M059J (cell line): Measurements from ENCODE around the gene MED15. TPM values are rescaled to one million over a fixed set of nuclear protein-coding genes. Genes with fewer than 3 reads are reported as not detected.
"Not testable (repeated sequence)": the region's sequence is repeated elsewhere in the genome, so short reads cannot be mapped to it uniquely, and the experiment has no call there.

Experiments
- DNase-seq: peaks from one replicate; pipeline ENCODE4 v3.0.0-alpha.2; 2012; ENCODE audit warnings: low read depth
- total RNA-seq: library from RNA; depleted of rRNA; stranded (reverse); fragments of >200 nt; shearing (Covaris generic); gene quantifications from 2 replicates; pipeline ENCODE4 v1.2.3, GENCODE V29; 2014

The MED15 gene
- total RNA-seq, 1 experiment from 2014 or later, result 27.9 TPM

GRCh38 chr22:20483143-20483506 is 24.3 kb upstream of the MED15 start:
- not testable (repeated sequence) for DNase-seq

- DNase-seq, result no peak
Measured at GRCh38 chr22:20483771-20484170, 23.6 kb upstream of the MED15 start.

- no peak for DNase-seq
Measured at GRCh38 chr22:20484948-20485683, 22.3 kb upstream of the MED15 start.

GRCh38 chr22:20486229-20486628 is 21.2 kb upstream of the MED15 start:
- DNase-seq, result no peak

- DNase-seq, result no peak
Measured at GRCh38 chr22:20487715-20488114, 19.7 kb upstream of the MED15 start.

- no peak for DNase-seq
Measured at GRCh38 chr22:20488946-20489345, 18.5 kb upstream of the MED15 start.

GRCh38 chr22:20490183-20490940 is 17.0 kb upstream of the MED15 start:
- DNase-seq, result no peak

GRCh38 chr22:20490941-20491307 is 16.5 kb upstream of the MED15 start:
- DNase-seq, result no peak

- DNase-seq, result no peak
Measured at GRCh38 chr22:20491346-20491745, 16.1 kb upstream of the MED15 start.

- DNase-seq, result peak; percentile 37
Measured at GRCh38 chr22:20494978-20495860, 12.2 kb upstream of the MED15 start, which contains the start of gene KLHL22. Gene KLHL22, minus strand, starts transcription at chr22:20495795. Its CDS starts 6,584 bp downstream, at chr22:20489211.

GRCh38 chr22:20495861-20496681 is 11.3 kb upstream of the MED15 start:
- peak; percentile 82 for DNase-seq

DNA sequence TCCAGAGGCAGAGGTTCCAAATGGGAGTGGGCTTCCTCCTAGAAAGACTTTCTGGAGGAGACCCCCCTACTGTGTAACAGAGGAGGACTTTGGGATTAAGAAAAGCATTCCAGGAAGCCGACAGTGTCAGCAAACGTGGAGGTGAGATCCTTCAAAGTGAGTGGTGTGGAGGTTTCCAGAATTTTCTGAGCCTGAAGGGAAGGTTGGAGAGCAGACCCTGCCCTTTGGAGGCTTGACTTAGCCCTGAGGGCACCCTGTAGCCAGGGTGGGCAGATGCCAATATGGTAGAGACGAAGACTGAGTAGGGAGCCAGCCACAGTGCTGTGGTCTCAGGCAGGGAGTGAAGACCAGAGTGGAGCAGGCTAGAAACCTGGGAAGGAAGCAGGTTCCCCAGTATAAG is 10.0 kb upstream of the MED15 start:
- no peak for DNase-seq

GRCh38 chr22:20498913-20499312 is 8.5 kb upstream of the MED15 start:
- DNase-seq, result no peak

DNA sequence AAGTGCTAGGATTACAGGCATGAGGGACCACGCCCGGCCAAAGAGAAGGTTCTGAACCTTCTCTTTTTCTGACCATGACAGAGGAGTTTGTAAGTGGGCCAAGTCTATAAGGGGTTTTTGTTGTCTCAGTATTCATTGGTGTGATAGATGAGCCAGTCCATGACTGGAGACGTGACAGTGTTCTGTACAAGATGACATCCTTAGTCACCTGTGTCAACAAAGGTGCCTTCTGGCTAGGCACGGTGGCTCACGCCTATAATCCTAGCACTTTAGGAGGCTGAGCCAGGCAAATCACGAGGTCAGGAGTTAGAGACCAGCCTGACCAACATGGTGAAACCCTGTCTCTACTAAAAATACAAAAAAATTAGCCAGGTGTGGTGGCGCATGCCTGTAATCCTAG is 7.6 kb upstream of the MED15 start:
- no peak for DNase-seq

GRCh38 chr22:20503816-20504215 is 3.6 kb upstream of the MED15 start:
- peak; percentile 81 for DNase-seq

GRCh38 chr22:20504293-20504922 is 3.0 kb upstream of the MED15 start:
- DNase-seq, result peak; percentile 91

- no peak for DNase-seq
Measured at GRCh38 chr22:20506543-20507252, 712 bp upstream of the MED15 start.

GRCh38 chr22:20508067-20508755 is 801 bp downstream of the MED15 start:
- not testable (repeated sequence) for DNase-seq

- DNase-seq, result no peak
Measured at GRCh38 chr22:20508815-20509271, 1.4 kb downstream of the MED15 start.
